Spleen (tissue), 3 donors: ENCODE measurements around the gene GCNA.

Experiments used
- POLR2A ChIP-seq, 3 donors: fragments of 450-650 bp; IDR thresholded peaks; one replicate each; pipeline ENCODE4 v1.5.1; 2017; ENCODE audit warnings: antibody characterized with exemption in 3 of 3, mild to moderate bottlenecking in 1 of 3
- POLR2AphosphoS5 ChIP-seq, 3 donors: sonication (generic); formaldehyde crosslinking; IDR thresholded peaks; one replicate each; pipeline ENCODE4 v1.5.1; 2017; ENCODE audit warnings: antibody characterized with exemption in 3 of 3

GRCh38 chrX:71579136-71579989 is 1.1 kb downstream of the GCNA start:
- TF ChIP-seq POLR2AphosphoS5 (IDR thresholded peaks at IDR 0.05), result no peak
- no peak for TF ChIP-seq POLR2A (IDR thresholded peaks at IDR 0.05)
